ENCODE measurements around the gene PAPPA. TPM values are rescaled to one million over a fixed set of nuclear protein-coding genes. Genes with fewer than 3 reads are reported as not detected.

The PAPPA gene
- total and polyA plus RNA-seq, 2 donors from 2014 or later = 4.2 to 10.2 TPM

GRCh38 chr9:116387934-116388698, 234.5 kb downstream of the PAPPA start:
- Histone ChIP-seq H3K4me3 (ENCODE audit: low read length in 3 of 3) (no peak overlapping the region), H3K9ac (ENCODE audit: low read length in 3 of 3) (no peak overlapping the region), H3K36me3 (ENCODE audit: control insufficient read depth in 2 of 3, insufficient read depth in 3 of 3, low read length in 3 of 3) (peaks cover 0 to 2% (median 0%) of the 10 kb centered on the region in 3 donors), H3K27ac (ENCODE audit: low read depth in 2 of 2, low read length in 2 of 2) (peak overlapping the region in 1 of 2 donors; percentile 8), H3K27me3 (ENCODE audit: control insufficient read depth, insufficient read depth, low read length) (no peaks in the 10 kb centered on the region), H3K9me3 (ENCODE audit: control insufficient read depth in 2 of 3, insufficient read depth in 1 of 3, low read length in 3 of 3) (no peaks in the 10 kb centered on the region), H3K4me1 (ENCODE audit: control insufficient read depth in 2 of 3, insufficient read depth in 2 of 3, low read depth in 1 of 3, low read length in 3 of 3) (peaks cover 0 to 2% (median 0%) of the 10 kb centered on the region in 3 donors)
- peak in 4 of 5 donors; percentile 46 to 79 (median 67) for DNase-seq
- intact Hi-C loops (cut with DNase I) = no loop called here
- FAIRE-seq = no peak
- TF ChIP-seq, protein P1, sequence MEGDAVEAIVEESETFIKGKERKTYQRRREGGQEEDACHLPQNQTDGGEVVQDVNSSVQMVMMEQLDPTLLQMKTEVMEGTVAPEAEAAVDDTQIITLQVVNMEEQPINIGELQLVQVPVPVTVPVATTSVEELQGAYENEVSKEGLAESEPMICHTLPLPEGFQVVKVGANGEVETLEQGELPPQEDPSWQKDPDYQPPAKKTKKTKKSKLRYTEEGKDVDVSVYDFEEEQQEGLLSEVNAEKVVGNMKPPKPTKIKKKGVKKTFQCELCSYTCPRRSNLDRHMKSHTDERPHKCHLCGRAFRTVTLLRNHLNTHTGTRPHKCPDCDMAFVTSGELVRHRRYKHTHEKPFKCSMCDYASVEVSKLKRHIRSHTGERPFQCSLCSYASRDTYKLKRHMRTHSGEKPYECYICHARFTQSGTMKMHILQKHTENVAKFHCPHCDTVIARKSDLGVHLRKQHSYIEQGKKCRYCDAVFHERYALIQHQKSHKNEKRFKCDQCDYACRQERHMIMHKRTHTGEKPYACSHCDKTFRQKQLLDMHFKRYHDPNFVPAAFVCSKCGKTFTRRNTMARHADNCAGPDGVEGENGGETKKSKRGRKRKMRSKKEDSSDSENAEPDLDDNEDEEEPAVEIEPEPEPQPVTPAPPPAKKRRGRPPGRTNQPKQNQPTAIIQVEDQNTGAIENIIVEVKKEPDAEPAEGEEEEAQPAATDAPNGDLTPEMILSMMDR (IDR thresholded peaks at IDR 0.05; ENCODE audit: borderline replicate concordance, extremely low read depth, insufficient read depth) = no peak

DNA sequence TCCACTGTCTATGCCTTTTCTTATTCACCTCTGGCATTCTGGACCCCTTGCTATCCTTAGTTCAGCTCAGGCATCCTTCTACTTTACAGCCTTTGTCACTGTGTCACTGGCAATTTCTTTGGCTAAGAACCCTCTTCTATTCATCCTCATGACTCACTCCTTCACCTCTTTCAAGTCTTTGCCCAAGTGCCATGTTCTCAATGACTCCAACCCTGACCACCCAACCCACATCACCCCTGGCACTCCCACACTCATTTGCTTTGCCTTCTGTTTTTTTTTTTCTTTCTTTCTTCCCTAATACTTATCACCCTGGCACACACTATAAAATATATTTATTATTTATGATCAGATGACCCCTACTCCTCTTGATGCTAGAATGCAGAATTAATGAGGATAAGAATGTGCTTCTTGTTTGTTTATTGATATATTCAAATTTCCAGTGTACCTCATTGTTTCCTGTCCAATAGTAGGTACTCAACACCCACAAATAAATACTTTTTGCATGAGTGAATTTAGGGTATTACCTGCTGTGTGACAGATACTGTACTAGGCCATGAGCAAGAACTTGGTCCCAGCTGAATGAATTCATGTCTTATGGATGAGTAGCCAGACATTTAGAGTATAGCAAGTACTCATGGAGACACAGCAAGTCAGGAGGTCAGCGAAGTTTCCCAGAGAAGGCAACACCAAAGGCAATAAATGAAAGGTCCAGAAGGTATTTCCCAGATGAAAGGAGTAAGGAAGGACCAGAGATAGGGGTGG, 236.1 kb downstream of the PAPPA start:
- Histone ChIP-seq H3K27ac (ENCODE audit: low read depth in 2 of 2, low read length in 2 of 2) (no peak overlapping the region), H3K4me3 (ENCODE audit: low read length in 3 of 3) (no peak overlapping the region), H3K27me3 (ENCODE audit: control insufficient read depth, insufficient read depth, low read length) (no peaks in the 10 kb centered on the region), H3K4me1 (ENCODE audit: control insufficient read depth in 2 of 3, insufficient read depth in 2 of 3, low read depth in 1 of 3, low read length in 3 of 3) (peaks cover 0 to 2% (median 0%) of the 10 kb centered on the region in 3 donors), H3K9me3 (ENCODE audit: control insufficient read depth in 2 of 3, insufficient read depth in 1 of 3, low read length in 3 of 3) (no peaks in the 10 kb centered on the region), H3K9ac (ENCODE audit: low read length in 3 of 3) (no peak overlapping the region), H3K36me3 (ENCODE audit: control insufficient read depth in 2 of 3, insufficient read depth in 3 of 3, low read length in 3 of 3) (peaks cover 0 to 2% (median 0%) of the 10 kb centered on the region in 3 donors)
- intact Hi-C loops (cut with DNase I) = no loop called here
- FAIRE-seq = no peak
- TF ChIP-seq, protein P1 (IDR thresholded peaks at IDR 0.05; ENCODE audit: borderline replicate concordance, extremely low read depth, insufficient read depth) = no peak
- DNase-seq = no peak

- Histone ChIP-seq H3K4me3 (ENCODE audit: low read length in 3 of 3) (no peak overlapping the region), H3K27ac (ENCODE audit: low read depth in 2 of 2, low read length in 2 of 2) (no peak overlapping the region), H3K27me3 (ENCODE audit: control insufficient read depth, insufficient read depth, low read length) (no peaks in the 10 kb centered on the region), H3K9ac (ENCODE audit: low read length in 3 of 3) (no peak overlapping the region), H3K4me1 (ENCODE audit: control insufficient read depth in 2 of 3, insufficient read depth in 2 of 3, low read depth in 1 of 3, low read length in 3 of 3) (peaks cover 0 to 2% (median 0%) of the 10 kb centered on the region in 3 donors), H3K36me3 (ENCODE audit: control insufficient read depth in 2 of 3, insufficient read depth in 3 of 3, low read length in 3 of 3) (peaks cover 0 to 2% (median 0%) of the 10 kb centered on the region in 3 donors), H3K9me3 (ENCODE audit: control insufficient read depth in 2 of 3, insufficient read depth in 1 of 3, low read length in 3 of 3) (no peaks in the 10 kb centered on the region)
- intact Hi-C loops (cut with DNase I) = no loop called here
- DNase-seq = no peak
- FAIRE-seq = no peak
- TF ChIP-seq, protein P1 (IDR thresholded peaks at IDR 0.05; ENCODE audit: borderline replicate concordance, extremely low read depth, insufficient read depth) = no peak
These were observed 237.0 kb downstream of the PAPPA start for GRCh38 chr9:116390303-116391228.
